Tibial nerve (tissue), 4 donors: ENCODE results near the gene RBM44. TPM values are rescaled to one million over a fixed set of nuclear protein-coding genes. Genes with fewer than 3 reads are reported as not detected.
"Not testable (repeated sequence)": the region's sequence is repeated elsewhere in the genome, so short reads cannot be mapped to it uniquely, and the experiment has no call there.

ENCODE experiments used
- DNase-seq, 2 donors: peaks; one replicate each; pipeline ENCODE4 v3.0.0-alpha.2; 2019; ENCODE audit warnings: low spot score in 2 of 2
- H3K27ac ChIP-seq, 4 donors: fragments of 200-600 bp; sonication (generic) in 3 of 4; one replicate each; pipeline ENCODE4 v1.5.1; 2017 to 2019; ENCODE audit warnings: mild to moderate bottlenecking in 1 of 4
- H3K27me3 ChIP-seq, 2 donors: fragments of 200-600 bp; sonication (generic) in 1 of 2; one replicate each; pipeline versions ENCODE4 v1.5.1 to v1.6.0; 2017 to 2019
- H3K36me3 ChIP-seq, 3 donors: fragments of 200-600 bp; sonication (generic); one replicate each; pipeline ENCODE4 v1.5.1; 2018 to 2019
- H3K4me1 ChIP-seq, 4 donors: fragments of 200-600 bp; sonication (generic) in 3 of 4; one replicate each; pipeline ENCODE4 v1.5.1; 2017 to 2019
- H3K4me3 ChIP-seq, 4 donors: fragments of 200-600 bp; sonication (generic) in 3 of 4; one replicate each; pipeline ENCODE4 v1.5.1; 2017 to 2019; ENCODE audit warnings: mild to moderate bottlenecking in 1 of 4, moderate library complexity in 1 of 4
- H3K9me3 ChIP-seq, 4 donors: fragments of 200-600 bp; sonication (generic) in 3 of 4; one replicate each; pipeline ENCODE4 v1.5.1; 2017 to 2019
- EP300 ChIP-seq, 2 donors: sonication (generic); formaldehyde crosslinking; IDR thresholded peaks; one replicate each; pipeline ENCODE4 v1.6.1; 2017; ENCODE audit warnings: antibody characterized with exemption in 2 of 2, mild to moderate bottlenecking in 1 of 2
- POLR2A ChIP-seq, 2 donors: fragments of 450-650 bp; IDR thresholded peaks; one replicate each; pipeline ENCODE4 v1.6.1; 2017; ENCODE audit warnings: antibody characterized with exemption in 2 of 2, mild to moderate bottlenecking in 2 of 2, moderate library complexity in 2 of 2
- WGBS, 2 donors: methylation state at CpG; one replicate each; pipeline ENCODE4 v1.1.5; 2018; 5-methylcytosine and 5-hydroxymethylcytosine counted together
- total RNA-seq, 4 donors: library from RNA; depleted of rRNA; stranded (reverse); fragments of >200 nt; gene quantifications; one replicate each; pipeline ENCODE4 v1.1.0, GENCODE V29; 2016
- TF ChIP-seq, protein P1 (sequence below), 5 experiments: fragments of 200-600 bp in 3 of 5; fragments of 450-650 bp in 2 of 5; sonication (generic) in 3 of 5; IDR thresholded peaks; one replicate each; pipeline ENCODE4 v1.5.1; 2016 to 2019; ENCODE audit warnings: antibody characterized with exemption in 5 of 5, mild to moderate bottlenecking in 3 of 5, moderate library complexity in 2 of 5

Gene RBM44
- total RNA-seq, 4 donors from 2014 or later, result under 0.01 to 0.59 (median 0.36) TPM

DNA sequence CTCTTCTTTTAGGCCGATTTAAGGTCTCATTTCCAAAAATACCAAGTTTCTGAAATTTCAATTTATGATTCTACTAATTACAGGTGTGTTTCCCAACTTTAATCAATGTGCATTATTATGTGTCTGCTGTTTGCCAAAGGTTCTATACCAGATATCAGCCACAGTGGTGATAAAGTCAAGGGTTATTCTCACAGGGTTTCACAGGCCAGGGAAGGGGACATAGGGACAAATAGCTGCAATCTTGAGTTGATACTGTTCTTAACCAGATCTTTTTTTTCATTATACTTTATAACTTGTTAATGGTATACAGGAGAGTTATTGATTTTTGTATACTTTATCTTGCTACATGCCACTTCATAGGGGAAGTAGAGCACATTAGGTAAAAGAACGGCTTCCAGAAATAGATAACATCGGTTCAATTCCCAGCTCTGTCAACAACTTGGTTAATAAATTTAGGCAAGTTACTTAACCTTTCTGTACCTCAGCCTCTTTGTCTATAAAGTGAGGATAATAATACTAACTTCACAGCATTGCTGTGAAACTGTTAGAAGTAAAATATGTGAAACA is 28.9 kb downstream of the RBM44 start:
- WGBS, 2 donors, result 88 to 91% methylated on average over 3 of the region's 3 CpGs
- H3K36me3 ChIP-seq, result no peaks in the 10 kb centered on the region
- no peaks in the 10 kb centered on the region for H3K27me3 ChIP-seq
- no peak overlapping the region for H3K27ac ChIP-seq
- no peak for DNase-seq
- no peaks in the 10 kb centered on the region for H3K9me3 ChIP-seq
- TF ChIP-seq, protein P1, sequence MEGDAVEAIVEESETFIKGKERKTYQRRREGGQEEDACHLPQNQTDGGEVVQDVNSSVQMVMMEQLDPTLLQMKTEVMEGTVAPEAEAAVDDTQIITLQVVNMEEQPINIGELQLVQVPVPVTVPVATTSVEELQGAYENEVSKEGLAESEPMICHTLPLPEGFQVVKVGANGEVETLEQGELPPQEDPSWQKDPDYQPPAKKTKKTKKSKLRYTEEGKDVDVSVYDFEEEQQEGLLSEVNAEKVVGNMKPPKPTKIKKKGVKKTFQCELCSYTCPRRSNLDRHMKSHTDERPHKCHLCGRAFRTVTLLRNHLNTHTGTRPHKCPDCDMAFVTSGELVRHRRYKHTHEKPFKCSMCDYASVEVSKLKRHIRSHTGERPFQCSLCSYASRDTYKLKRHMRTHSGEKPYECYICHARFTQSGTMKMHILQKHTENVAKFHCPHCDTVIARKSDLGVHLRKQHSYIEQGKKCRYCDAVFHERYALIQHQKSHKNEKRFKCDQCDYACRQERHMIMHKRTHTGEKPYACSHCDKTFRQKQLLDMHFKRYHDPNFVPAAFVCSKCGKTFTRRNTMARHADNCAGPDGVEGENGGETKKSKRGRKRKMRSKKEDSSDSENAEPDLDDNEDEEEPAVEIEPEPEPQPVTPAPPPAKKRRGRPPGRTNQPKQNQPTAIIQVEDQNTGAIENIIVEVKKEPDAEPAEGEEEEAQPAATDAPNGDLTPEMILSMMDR (IDR thresholded peaks at IDR 0.05), result no peak
- TF ChIP-seq POLR2A (IDR thresholded peaks at IDR 0.05) (no peak), EP300 (IDR thresholded peaks at IDR 0.05) (no peak)
- H3K4me1 ChIP-seq, result no peaks in the 10 kb centered on the region
- H3K4me3 ChIP-seq, result no peak overlapping the region

DNA sequence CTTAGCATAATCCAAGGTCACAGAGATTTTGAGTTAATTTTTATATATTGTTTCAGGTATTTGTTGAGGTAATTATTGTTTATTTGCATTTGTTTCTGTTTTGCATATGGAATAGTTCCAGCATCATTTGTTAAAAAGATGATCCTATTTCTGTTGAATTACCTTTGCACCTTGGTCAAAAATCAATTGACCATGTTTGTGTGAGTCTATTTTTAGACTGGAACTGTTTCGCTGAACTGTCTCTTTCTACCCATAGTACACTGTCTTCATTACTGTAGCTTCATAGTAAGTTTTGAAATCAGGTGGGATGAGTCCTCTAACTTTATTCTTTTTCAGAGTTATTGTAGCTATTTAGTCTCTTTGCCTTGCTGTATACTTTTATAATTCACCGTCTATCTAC is 31.9 kb downstream of the RBM44 start:
- H3K27me3 ChIP-seq, result no peaks in the 10 kb centered on the region
- TF ChIP-seq, protein P1 (IDR thresholded peaks at IDR 0.05), result no peak
- TF ChIP-seq EP300 (IDR thresholded peaks at IDR 0.05), result no peak
- TF ChIP-seq POLR2A (IDR thresholded peaks at IDR 0.05), result no peak
- no peaks in the 10 kb centered on the region for H3K9me3 ChIP-seq
- no peaks in the 10 kb centered on the region for H3K36me3 ChIP-seq
- DNase-seq, result no peak
- H3K4me1 ChIP-seq, result no peaks in the 10 kb centered on the region
- 87 to 93% methylated on average over 2 of the region's 2 CpGs for WGBS, 2 donors
- H3K4me3 ChIP-seq, result no peak overlapping the region
- no peak overlapping the region for H3K27ac ChIP-seq

DNA sequence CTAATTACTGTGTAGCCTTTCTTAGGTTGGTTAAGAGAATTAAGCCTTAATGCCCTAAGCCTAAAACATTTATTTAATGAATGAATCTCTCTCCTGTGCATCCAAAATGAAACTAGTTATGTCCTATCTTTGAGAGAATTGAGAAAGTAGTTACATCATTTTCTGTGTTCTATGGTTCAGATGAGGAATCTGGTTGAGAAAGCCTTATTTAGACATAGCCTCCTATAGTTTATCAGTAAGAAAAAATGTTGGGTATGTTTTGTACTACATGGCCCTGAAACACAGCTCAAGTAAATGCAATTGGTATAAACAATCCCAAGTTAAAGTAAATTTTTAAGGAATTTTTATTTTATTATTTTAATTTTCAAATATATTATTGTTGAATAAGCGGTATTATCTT is 35.0 kb downstream of the RBM44 start:
- 96% methylated on average over 1 of the region's 1 CpG for WGBS, 2 donors
- no peaks in the 10 kb centered on the region for H3K36me3 ChIP-seq
- no peak overlapping the region for H3K4me3 ChIP-seq
- no peaks in the 10 kb centered on the region for H3K27me3 ChIP-seq
- TF ChIP-seq EP300 (IDR thresholded peaks at IDR 0.05), result no peak
- TF ChIP-seq, protein P1 (IDR thresholded peaks at IDR 0.05), result no peak
- no peak for TF ChIP-seq POLR2A (IDR thresholded peaks at IDR 0.05)
- no peaks in the 10 kb centered on the region for H3K9me3 ChIP-seq
- no peak overlapping the region for H3K27ac ChIP-seq
- no peak for DNase-seq
- no peaks in the 10 kb centered on the region for H3K4me1 ChIP-seq

DNA sequence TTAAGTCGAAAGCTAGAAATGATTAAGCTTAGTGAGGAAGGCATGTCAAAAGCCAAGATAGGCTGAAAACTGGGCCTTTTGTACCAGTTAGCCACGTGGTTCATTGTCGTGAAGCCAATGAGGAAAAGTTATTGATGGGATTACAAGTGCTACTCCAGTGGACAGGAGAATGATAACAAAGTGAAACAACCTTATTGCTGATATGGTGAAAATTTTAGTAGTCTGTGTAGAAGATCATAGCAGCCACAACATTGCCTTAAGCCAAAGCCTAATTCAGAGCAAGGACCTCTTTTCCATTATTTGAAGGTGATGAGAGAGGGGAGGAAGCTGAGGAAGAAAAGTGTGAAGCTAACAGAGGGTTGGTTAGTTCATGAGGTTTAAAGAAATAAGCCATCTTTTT is 36.8 kb downstream of the RBM44 start:
- 70 to 85% methylated on average over 3 of the region's 3 CpGs for WGBS, 2 donors
- no peak for DNase-seq
- Histone ChIP-seq H3K4me1 (no peaks in the 10 kb centered on the region), H3K36me3 (no peaks in the 10 kb centered on the region), H3K4me3 (no peak overlapping the region), H3K27ac (no peak overlapping the region), H3K9me3 (no peaks in the 10 kb centered on the region), H3K27me3 (no peaks in the 10 kb centered on the region)
- TF ChIP-seq, protein P1 (IDR thresholded peaks at IDR 0.05), result no peak
- TF ChIP-seq EP300 (IDR thresholded peaks at IDR 0.05) (no peak), POLR2A (IDR thresholded peaks at IDR 0.05) (no peak)

DNA sequence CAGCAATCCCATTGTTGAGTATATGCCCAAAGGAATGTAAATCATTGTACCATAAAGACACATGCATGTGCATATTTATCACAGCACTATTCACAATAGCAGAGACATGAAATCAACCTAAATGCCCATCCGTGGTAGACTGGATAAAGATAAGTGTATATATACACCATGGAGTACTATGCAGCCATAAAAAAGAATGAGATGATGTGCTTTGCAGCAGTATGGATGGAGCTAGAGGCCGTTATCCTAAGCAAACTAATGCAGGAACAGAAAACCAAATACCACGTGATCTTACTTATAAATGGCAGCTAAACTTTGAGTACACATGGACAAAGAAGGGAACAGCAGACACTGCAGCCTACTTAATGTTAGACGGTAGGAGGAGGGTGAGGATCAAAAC is 42.5 kb downstream of the RBM44 start:
- H3K9me3 ChIP-seq, result peaks cover 0 to 3% (median 0%) of the 10 kb centered on the region in 4 donors
- WGBS, 2 donors, result 78 to 81% methylated on average over 4 of the region's 4 CpGs
- H3K4me3 ChIP-seq, result no peak overlapping the region
- no peak overlapping the region for H3K27ac ChIP-seq
- H3K27me3 ChIP-seq, result no peaks in the 10 kb centered on the region
- no peaks in the 10 kb centered on the region for H3K4me1 ChIP-seq
- no peak for DNase-seq
- TF ChIP-seq EP300 (IDR thresholded peaks at IDR 0.05) (no peak), POLR2A (IDR thresholded peaks at IDR 0.05) (no peak)
- TF ChIP-seq, protein P1 (IDR thresholded peaks at IDR 0.05), result no peak
- no peaks in the 10 kb centered on the region for H3K36me3 ChIP-seq

DNA sequence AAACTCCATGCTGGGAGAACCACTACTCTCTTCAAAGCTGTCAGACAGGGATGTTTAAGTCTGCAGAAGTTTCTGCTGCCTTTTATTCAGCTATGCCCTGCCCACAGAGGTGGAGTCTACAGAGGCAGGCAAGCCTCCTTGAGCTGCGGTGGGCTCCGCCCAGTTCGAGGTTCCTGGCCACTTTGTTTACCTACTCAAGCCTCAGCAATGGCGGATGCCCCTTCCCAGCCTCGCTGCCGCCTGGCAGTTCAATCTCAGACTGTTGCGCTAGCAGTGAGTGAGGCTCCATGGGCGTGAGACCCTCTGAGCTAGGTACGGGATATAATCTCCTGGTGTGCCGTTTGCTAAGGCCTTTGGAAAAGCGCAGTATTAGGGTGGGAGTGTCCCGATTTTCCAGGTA is 50.4 kb downstream of the RBM44 start:
- not testable (repeated sequence) for H3K9me3 ChIP-seq, H3K4me3 ChIP-seq, H3K36me3 ChIP-seq, DNase-seq, H3K4me1 ChIP-seq, H3K27ac ChIP-seq, H3K27me3 ChIP-seq
- WGBS, 2 donors, result 92 to 100% methylated on average over 9 to 12 of the region's 12 CpGs
